Kidney epithelial cell (primary cell): ENCODE data around the gene ZNF212. TPM values are rescaled to one million over a fixed set of nuclear protein-coding genes. Genes with fewer than 3 reads are reported as not detected.

Source experiments
- DNase-seq: peaks from one replicate; pipeline ENCODE4 v3.0.0-alpha.2; 2010; ENCODE audit warnings: low read depth
- H3K27me3 ChIP-seq: 2 replicates; pipeline ENCODE4 v1.6.0; 2011; ENCODE audit warnings: low read length; ENCODE audit not compliant: control insufficient read depth, insufficient read depth
- H3K36me3 ChIP-seq: 2 replicates; pipeline ENCODE4 v1.5.1; 2011; ENCODE audit warnings: low read length; ENCODE audit not compliant: control insufficient read depth, insufficient read depth
- H3K4me3 ChIP-seq: 2 replicates; pipeline ENCODE4 v1.5.1; 2011; ENCODE audit warnings: low read depth, mild to moderate bottlenecking, control low read depth, low read length
- total RNA-seq: library from RNA; depleted of rRNA; stranded (reverse); fragments of >200 nt; gene quantifications from 2 replicates; pipeline ENCODE4 v1.2.3, GENCODE V29; 2015
- TF ChIP-seq, protein P1 (sequence below): IDR thresholded peaks from 2 replicates; pipeline ENCODE4 v1.5.1; 2011; ENCODE audit warnings: mild to moderate bottlenecking, moderate library complexity, low read length, control low read depth, inconsistent platforms; ENCODE audit not compliant: insufficient read depth, poor library complexity, severe bottlenecking

Gene ZNF212
- total RNA-seq, 1 donor from 2014 or later, result 6.7 TPM

DNA sequence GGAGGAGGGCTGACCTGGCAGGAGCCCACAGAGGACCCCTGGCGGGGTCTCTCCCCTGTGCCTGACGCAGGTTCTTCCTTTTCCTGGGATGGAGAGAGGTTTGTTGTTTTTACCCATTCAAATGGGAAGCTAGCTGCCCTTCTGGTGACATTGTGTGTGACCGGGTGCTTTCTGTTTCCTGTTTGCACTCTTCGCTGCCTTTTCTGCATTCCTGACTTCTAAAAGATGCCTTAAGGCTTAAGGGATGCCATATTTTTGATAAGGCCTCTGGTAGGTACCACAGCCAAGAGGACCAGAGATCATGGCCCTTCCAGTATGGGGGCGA, 42.8 kb downstream of the ZNF212 start:
- no peak for DNase-seq
- Histone ChIP-seq H3K4me3 (no peak overlapping the region), H3K27me3 (no peaks in the 10 kb centered on the region), H3K36me3 (peaks cover 2% of the 10 kb centered on the region)
- TF ChIP-seq, protein P1, sequence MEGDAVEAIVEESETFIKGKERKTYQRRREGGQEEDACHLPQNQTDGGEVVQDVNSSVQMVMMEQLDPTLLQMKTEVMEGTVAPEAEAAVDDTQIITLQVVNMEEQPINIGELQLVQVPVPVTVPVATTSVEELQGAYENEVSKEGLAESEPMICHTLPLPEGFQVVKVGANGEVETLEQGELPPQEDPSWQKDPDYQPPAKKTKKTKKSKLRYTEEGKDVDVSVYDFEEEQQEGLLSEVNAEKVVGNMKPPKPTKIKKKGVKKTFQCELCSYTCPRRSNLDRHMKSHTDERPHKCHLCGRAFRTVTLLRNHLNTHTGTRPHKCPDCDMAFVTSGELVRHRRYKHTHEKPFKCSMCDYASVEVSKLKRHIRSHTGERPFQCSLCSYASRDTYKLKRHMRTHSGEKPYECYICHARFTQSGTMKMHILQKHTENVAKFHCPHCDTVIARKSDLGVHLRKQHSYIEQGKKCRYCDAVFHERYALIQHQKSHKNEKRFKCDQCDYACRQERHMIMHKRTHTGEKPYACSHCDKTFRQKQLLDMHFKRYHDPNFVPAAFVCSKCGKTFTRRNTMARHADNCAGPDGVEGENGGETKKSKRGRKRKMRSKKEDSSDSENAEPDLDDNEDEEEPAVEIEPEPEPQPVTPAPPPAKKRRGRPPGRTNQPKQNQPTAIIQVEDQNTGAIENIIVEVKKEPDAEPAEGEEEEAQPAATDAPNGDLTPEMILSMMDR, result no peak

DNA sequence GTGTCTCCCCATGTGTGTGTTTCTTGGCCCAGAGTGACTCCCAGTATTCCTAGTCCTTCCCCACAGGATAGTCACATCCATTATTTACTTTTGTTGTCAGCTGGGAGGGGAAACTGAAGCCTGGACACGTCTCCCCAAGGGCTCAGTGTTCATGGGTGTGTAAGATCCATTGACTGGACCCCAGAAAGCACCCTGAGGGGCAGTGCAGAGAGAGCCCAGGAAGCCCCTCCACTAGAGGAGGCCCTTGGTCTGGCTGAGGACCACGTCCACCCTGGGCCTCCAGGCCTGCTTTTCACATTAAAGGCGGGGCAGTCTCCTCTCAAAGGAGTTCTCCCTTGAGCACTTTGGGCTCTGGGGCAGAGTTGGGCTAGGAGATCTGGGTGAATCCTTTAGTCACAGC, 43.9 kb downstream of the ZNF212 start:
- Histone ChIP-seq H3K27me3 (no peaks in the 10 kb centered on the region), H3K4me3 (no peak overlapping the region), H3K36me3 (peaks cover 2% of the 10 kb centered on the region)
- TF ChIP-seq, protein P1, result no peak
- no peak for DNase-seq

DNA sequence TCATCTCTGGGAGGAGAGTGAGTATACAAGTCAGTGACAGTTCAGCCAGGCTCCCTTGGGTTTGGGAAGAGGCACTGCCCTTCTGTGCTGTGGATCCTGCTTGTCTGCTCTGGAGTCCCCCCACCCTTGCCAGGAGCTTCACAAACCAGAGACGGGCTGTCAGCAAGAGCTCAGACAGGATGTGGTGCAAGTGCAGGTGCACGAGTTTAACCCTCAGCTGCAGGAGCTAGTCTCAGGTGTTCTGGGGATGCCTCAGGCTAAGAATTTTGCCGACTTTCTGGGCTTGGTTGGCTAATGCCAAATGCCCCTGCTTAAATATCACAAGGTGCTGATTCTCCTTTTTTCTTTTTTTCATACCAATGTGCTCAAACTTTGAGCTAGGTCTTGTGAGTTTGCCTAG, 44.9 kb downstream of the ZNF212 start:
- Histone ChIP-seq H3K4me3 (no peak overlapping the region), H3K36me3 (peaks cover 2% of the 10 kb centered on the region), H3K27me3 (no peaks in the 10 kb centered on the region)
- DNase-seq, result no peak
- TF ChIP-seq, protein P1, result no peak

DNA sequence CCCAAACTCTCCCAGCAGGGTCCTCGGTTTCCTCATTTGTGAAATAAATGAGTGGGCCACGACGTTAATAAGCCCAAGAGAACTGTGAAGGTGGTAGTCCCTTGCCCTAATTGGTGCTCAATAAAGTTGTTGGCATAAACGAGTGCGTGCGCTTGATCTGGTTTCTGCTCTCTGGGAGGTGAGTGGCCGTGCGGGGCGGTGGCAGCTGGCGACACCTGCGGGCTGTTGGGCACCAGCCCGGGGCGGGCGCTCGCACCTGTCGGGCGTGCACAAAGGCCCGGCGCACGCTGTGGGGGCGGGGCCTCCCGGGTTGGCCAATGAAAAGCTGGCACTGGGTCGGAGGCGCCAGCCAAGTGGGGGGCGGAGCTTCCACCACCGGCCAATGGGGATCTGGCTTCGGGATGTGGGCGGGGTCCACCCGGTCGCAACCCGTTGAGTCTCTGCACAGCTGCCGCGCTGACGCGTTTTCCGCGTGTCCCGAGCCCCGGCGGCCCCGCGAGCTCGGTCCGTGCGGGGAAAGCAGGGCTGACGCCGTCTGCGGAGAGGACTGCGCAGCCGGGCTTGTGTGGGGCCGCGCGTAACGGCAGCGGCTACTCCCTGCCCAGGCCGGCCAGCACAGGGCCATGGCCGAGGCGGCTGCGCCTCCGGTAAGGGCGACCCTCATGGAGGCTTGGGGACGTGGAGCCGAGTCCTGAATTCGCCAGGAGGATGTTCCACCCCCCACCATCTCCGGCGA, 45.6 kb downstream of the ZNF212 start:
- peaks cover 2% of the 10 kb centered on the region for H3K36me3 ChIP-seq
- TF ChIP-seq, protein P1, result no peak
- peak overlapping the region; percentile 70 for H3K4me3 ChIP-seq
- H3K27me3 ChIP-seq, result no peaks in the 10 kb centered on the region
- DNase-seq, result peak; percentile 49

DNA sequence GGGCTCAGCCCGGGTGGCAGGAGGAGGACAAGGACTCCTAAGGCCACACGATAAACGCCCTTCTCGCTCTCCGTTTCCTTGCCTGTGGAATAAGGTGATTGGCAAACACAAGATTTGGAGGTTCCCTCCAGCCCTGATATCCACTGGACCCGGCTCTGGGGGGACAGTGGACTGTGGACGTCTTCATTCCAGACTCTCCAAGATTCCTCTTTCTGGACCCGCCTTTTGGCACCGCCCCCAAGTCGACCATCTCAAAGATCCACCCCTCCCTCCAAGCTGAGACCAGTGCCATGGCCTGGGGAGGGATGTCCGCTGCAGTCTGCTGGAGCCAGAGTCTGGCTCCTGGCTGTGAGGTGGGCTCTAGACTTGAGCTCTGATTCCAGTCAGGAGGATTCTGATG, 46.2 kb downstream of the ZNF212 start:
- H3K36me3 ChIP-seq, result peaks cover under 1% of the 10 kb centered on the region
- DNase-seq, result no peak
- peak overlapping the region; percentile 70 for H3K4me3 ChIP-seq
- no peaks in the 10 kb centered on the region for H3K27me3 ChIP-seq
- TF ChIP-seq, protein P1, result no peak

DNA sequence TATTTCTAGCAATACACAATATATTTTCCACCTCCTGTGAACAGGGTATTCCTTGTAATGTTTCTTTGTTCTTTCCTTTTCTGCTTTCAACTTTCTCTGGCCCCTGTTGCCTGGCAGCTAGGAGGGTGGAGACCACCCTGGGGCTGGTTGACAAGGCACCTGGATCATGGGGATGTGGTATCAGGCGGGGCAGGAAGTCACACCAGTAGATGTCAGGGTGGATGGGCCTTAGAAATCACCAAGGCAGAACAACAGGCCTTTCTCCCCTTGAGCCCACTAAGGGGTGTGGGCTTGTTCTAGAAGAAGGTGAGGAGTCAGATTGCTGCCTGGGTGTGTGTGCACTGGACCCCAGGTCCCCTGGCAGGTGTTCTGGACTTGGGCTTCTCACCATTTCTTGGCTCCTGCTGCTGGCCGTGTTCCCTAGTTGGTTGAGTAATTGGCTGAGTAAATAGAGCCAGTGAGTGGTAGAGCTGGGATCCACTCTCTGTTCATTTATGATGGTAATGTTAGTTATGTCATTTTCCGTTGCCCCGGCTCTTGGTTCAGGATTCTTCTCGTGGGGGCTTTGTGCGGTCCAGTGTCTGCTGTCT, 47.5 kb downstream of the ZNF212 start:
- no peak for DNase-seq

More for the DNA sequence above, 47.5 kb downstream of the ZNF212 start:
- TF ChIP-seq, protein P1, result no peak
- Histone ChIP-seq H3K36me3 (no peaks in the 10 kb centered on the region), H3K4me3 (no peak overlapping the region), H3K27me3 (no peaks in the 10 kb centered on the region)
